Panc1 (cell line): ENCODE data around the gene CALD1. TPM values are rescaled to one million over a fixed set of nuclear protein-coding genes. Genes with fewer than 3 reads are reported as not detected.

Experiments
- ATAC-seq: fragments of 200-7000 bp; cut with Tn5 transposase; 2 replicates; pipeline ENCODE4 v1.9.1; 2020; ENCODE audit warnings: mild to moderate bottlenecking, moderate library complexity
- BruUV-seq: library from RNA; stranded (reverse); fragments of 400-500 nt; replicated peaks from 2 replicates; lab custom pipeline; 2021; lab: Mats Ljungman, UMichigan
- CTCF ChIA-PET: fragments of 300-600 bp; sonication (Branson Sonifier 250); formaldehyde crosslinking; loops from one replicate; lab custom pipeline; 2022; ENCODE audit warnings: antibody characterized with exemption; lab: Charles Lee
- POLR2A ChIA-PET: fragments of 300-600 bp; sonication (Branson Sonifier 250); formaldehyde crosslinking; loops from one replicate; lab custom pipeline; 2022; ENCODE audit warnings: antibody characterized with exemption; lab: Charles Lee
- DNase-seq: peaks from one replicate; pipeline ENCODE4 v3.0.0-alpha.2; 2010; ENCODE audit warnings: low read depth, low spot score
- H3K27ac ChIP-seq: 2 replicates; pipeline ENCODE4 v1.5.1; 2011; ENCODE audit warnings: mild to moderate bottlenecking, low read length, inconsistent platforms
- H3K27me3 ChIP-seq: fragments of 200-500 bp; sonication (Bioruptor generic); 2 replicates; pipeline ENCODE4 v1.6.0; 2014; ENCODE audit warnings: low read length, inconsistent platforms; ENCODE audit not compliant: control insufficient read depth, insufficient read depth
- H3K36me3 ChIP-seq: fragments of 200-500 bp; sonication (Bioruptor generic); 2 replicates; pipeline ENCODE4 v1.5.1; 2014; ENCODE audit warnings: inconsistent platforms, mild to moderate bottlenecking, low read length, moderate library complexity; ENCODE audit not compliant: control insufficient read depth, insufficient read depth
- H3K4me1 ChIP-seq: 2 replicates; pipeline ENCODE4 v1.5.1; 2011; ENCODE audit warnings: inconsistent platforms, mild to moderate bottlenecking, low read length, moderate library complexity; ENCODE audit not compliant: control insufficient read depth, insufficient read depth
- H3K4me3 ChIP-seq, 2 experiments: 2 replicates each; pipeline ENCODE4 v1.5.1; 2011 to 2012; ENCODE audit warnings: low read depth in 2 of 2, low read length in 2 of 2, mild to moderate bottlenecking in 2 of 2, inconsistent platforms in 1 of 2, moderate library complexity in 1 of 2
- H3K9me3 ChIP-seq: fragments of 200-500 bp; sonication (Bioruptor generic); 2 replicates; pipeline ENCODE4 v1.5.1; 2014; ENCODE audit warnings: low read depth, mild to moderate bottlenecking, inconsistent platforms, low read length, moderate library complexity; ENCODE audit not compliant: control insufficient read depth, insufficient read depth
- CTCF ChIP-seq: fragments of 450-650 bp; IDR thresholded peaks from 2 replicates; pipeline ENCODE4 v1.5.1; 2017; ENCODE audit warnings: mild to moderate bottlenecking
- POLR2AphosphoS5 ChIP-seq: IDR thresholded peaks from 2 replicates; pipeline ENCODE4 v1.6.1; 2012; ENCODE audit warnings: mild to moderate bottlenecking, low read depth, low read length, moderate library complexity
- REST ChIP-seq, 2 experiments: IDR thresholded peaks; 2 replicates each; pipeline ENCODE4 v1.6.1; 2011 to 2012; ENCODE audit warnings: low read depth in 2 of 2, control low read depth in 1 of 2, low read length in 1 of 2, mild to moderate bottlenecking in 1 of 2, moderate library complexity in 1 of 2; ENCODE audit not compliant: insufficient read depth in 1 of 2
- SIN3A ChIP-seq: IDR thresholded peaks from 2 replicates; pipeline ENCODE4 v1.6.1; 2012; ENCODE audit warnings: low read depth, mild to moderate bottlenecking, low read length, moderate library complexity, borderline replicate concordance; ENCODE audit not compliant: insufficient read depth
- TCF7L2 ChIP-seq: IDR thresholded peaks from 2 replicates; pipeline ENCODE4 v1.6.1; 2011; ENCODE audit warnings: mild to moderate bottlenecking, low read depth, low read length, inconsistent platforms
- in situ Hi-C: cut with HindIII; loops from 2 replicates; pipeline ENCODE4 v1.10.0; 2016; ENCODE audit warnings: low sequenced_read_pairs, low pct_unique_long_range_greater_than_20kb
- intact Hi-C: fragments of 100-400 bp; cut with micrococcal nuclease; formaldehyde crosslinking; loops from one replicate; pipeline ENCODE4 v1.10.0; 2022; ENCODE audit not compliant: unreplicated experiment
- total RNA-seq: library from RNA; stranded (reverse); gene quantifications from one replicate; pipeline ENCODE4 v1.2.1, GENCODE V29; 2021; ENCODE audit not compliant: unreplicated experiment

The CALD1 gene
- total RNA-seq, 1 experiment from 2014 or later: 9.2 TPM

GRCh38 chr7:134870156-134870555 is 90.7 kb downstream of the CALD1 start:
- DNase-seq (no peak), ATAC-seq (no peak)
- TF ChIP-seq REST (IDR thresholded peaks at IDR 0.05; ENCODE audit: insufficient read depth in 1 of 2, low read depth in 2 of 2, low read length in 1 of 2) (no peak), CTCF (no peak), SIN3A (no peak), POLR2AphosphoS5 (no peak), TCF7L2 (no peak)
- ChIA-PET CTCF (no interaction called here), POLR2A (no interaction called here)
- H3K27me3 ChIP-seq: no peaks in the 10 kb centered on the region
- no peaks in the 10 kb centered on the region for H3K4me1 ChIP-seq
- no TSS peak for BruUV-seq
- H3K4me3 ChIP-seq: no peak overlapping the region
- no peaks in the 10 kb centered on the region for H3K9me3 ChIP-seq
- H3K27ac ChIP-seq: no peak overlapping the region
- intact Hi-C loops (no loop called here), in situ Hi-C loops (no loop called here)
- H3K36me3 ChIP-seq: no peaks in the 10 kb centered on the region

- no peaks in the 10 kb centered on the region for H3K36me3 ChIP-seq
- H3K9me3 ChIP-seq: no peaks in the 10 kb centered on the region
- no TSS peak for BruUV-seq
- TF ChIP-seq REST (IDR thresholded peaks at IDR 0.05; ENCODE audit: insufficient read depth in 1 of 2, low read depth in 2 of 2, low read length in 1 of 2) (no peak), TCF7L2 (no peak)
- CTCF ChIA-PET: no interaction called here
- intact Hi-C loops (no loop called here), in situ Hi-C loops (no loop called here)
- no peaks in the 10 kb centered on the region for H3K4me1 ChIP-seq
- DNase-seq (no peak), ATAC-seq (no peak)
- H3K4me3 ChIP-seq: no peak overlapping the region
- H3K27ac ChIP-seq: no peak overlapping the region
- POLR2A ChIA-PET: no interaction called here
- H3K27me3 ChIP-seq: no peaks in the 10 kb centered on the region
Measured at GRCh38 chr7:134870781-134871180, 91.3 kb downstream of the CALD1 start.
